Peyer's patch (tissue), 4 donors: ENCODE results near the gene ALX3.

ENCODE experiments used
- POLR2A ChIP-seq, 2 donors: fragments of 450-650 bp; IDR thresholded peaks; one replicate each; pipeline ENCODE4 v1.5.1; 2017; ENCODE audit warnings: antibody characterized with exemption in 2 of 2, mild to moderate bottlenecking in 2 of 2, moderate library complexity in 2 of 2
- TF ChIP-seq, protein P1 (sequence below), 6 experiments: fragments of 450-650 bp in 4 of 6; fragments of 200-600 bp in 2 of 6; sonication (generic) in 1 of 6; IDR thresholded peaks; one replicate each; pipeline ENCODE4 v1.5.1; 2017 to 2019; ENCODE audit warnings: antibody characterized with exemption in 6 of 6, mild to moderate bottlenecking in 3 of 6, moderate library complexity in 1 of 6

DNA sequence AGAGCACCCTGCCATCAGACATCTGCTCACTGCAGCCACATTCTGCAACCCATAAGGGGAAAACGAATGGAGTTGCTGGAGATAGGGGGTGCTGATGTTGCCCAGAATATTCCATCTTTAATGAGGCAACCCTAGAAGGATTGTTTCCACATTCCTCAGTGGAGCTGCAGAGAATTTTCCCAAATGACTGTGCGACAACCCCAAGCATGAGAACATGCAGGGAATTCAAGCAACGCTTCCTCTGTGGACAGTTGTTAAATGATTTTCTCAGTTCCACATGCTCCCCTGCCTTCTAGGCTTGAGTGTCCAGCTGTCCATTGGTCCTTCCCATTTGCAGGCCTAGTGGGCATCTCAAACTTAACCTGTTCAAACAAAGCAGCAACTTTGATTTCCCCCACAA lies 21.3 kb upstream of the ALX3 start:
- TF ChIP-seq, protein P1, sequence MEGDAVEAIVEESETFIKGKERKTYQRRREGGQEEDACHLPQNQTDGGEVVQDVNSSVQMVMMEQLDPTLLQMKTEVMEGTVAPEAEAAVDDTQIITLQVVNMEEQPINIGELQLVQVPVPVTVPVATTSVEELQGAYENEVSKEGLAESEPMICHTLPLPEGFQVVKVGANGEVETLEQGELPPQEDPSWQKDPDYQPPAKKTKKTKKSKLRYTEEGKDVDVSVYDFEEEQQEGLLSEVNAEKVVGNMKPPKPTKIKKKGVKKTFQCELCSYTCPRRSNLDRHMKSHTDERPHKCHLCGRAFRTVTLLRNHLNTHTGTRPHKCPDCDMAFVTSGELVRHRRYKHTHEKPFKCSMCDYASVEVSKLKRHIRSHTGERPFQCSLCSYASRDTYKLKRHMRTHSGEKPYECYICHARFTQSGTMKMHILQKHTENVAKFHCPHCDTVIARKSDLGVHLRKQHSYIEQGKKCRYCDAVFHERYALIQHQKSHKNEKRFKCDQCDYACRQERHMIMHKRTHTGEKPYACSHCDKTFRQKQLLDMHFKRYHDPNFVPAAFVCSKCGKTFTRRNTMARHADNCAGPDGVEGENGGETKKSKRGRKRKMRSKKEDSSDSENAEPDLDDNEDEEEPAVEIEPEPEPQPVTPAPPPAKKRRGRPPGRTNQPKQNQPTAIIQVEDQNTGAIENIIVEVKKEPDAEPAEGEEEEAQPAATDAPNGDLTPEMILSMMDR (IDR thresholded peaks at IDR 0.05), result no peak
- TF ChIP-seq POLR2A (IDR thresholded peaks at IDR 0.05), result no peak
